Brain microvascular endothelial cell (primary cell): Measurements from ENCODE around the gene TPSAB1.

Experiments used
- DNase-seq: peaks from one replicate; pipeline ENCODE4 v3.0.0-alpha.2; 2020
- H3K27ac ChIP-seq: fragments of 250-450 bp; sonication (Bioruptor Pico); 2 replicates; pipeline ENCODE4 v1.5.1; 2020; ENCODE audit warnings: mild to moderate bottlenecking, moderate library complexity
- H3K27me3 ChIP-seq: fragments of 250-450 bp; sonication (Bioruptor Pico); replicated peaks from 2 replicates; pipeline ENCODE4 v1.5.1; 2020; ENCODE audit warnings: mild to moderate bottlenecking
- H3K36me3 ChIP-seq: fragments of 250-450 bp; sonication (Bioruptor Pico); replicated peaks from 2 replicates; pipeline ENCODE4 v1.5.1; 2020; ENCODE audit warnings: mild to moderate bottlenecking
- H3K4me3 ChIP-seq: 2 replicates; pipeline ENCODE4 v1.5.1; 2011; ENCODE audit warnings: low read depth, mild to moderate bottlenecking, control low read depth, low read length, moderate library complexity
- CTCF ChIP-seq: IDR thresholded peaks from 2 replicates; pipeline ENCODE4 v1.5.1; 2011; ENCODE audit warnings: low read depth, mild to moderate bottlenecking, moderate library complexity, low read length, control low read depth, inconsistent platforms; ENCODE audit errors: missing control alignments
- in situ Hi-C: cut with HindIII; loops from 2 replicates; pipeline ENCODE4 v1.10.0; 2017; ENCODE audit warnings: low sequenced_read_pairs, low pct_ligation_motif_present

Gene TPSAB1

DNA sequence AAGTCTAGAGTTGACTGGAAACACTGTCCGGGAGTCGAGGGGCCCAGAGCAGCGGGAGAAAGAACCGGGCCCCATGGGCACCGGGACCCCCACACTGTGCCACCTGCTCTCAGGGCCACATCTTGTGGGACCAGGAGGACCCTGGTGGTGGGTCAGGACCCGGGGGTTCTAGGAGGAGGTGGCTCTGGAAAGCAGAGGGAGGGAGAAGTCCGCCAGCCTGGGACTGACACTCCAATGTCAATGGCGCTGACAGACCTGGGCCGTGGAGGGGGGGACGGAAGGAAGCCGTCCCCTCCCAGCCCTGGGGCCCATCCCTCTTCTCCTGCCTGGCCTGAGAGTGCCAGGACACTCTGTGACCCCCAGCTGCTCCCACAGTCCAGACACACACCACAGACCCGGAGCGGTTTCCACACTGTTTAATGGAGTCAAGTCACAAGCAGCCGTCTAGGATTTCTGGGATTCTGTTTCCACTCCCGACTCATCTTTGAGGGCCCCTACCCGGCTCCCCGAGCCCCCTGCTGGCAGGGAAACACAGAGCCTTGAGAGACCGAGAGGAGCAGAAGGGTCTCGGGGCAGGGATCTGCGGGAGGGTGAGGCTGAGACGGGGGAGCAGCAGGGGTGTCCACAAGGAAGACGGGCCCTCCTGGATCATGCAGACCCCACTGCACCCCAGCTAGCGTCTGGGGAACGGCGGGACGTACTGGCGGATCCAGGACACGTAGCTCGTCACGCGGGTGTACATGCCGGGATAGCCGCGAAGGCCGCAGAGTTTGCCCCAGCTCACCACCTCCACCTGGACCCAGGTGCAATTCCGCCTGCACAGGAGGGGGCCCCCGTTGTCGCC, 45.4 kb downstream of the TPSAB1 start:
- TF ChIP-seq CTCF: no peak
- H3K27me3 ChIP-seq: peaks cover 38% of the 10 kb centered on the region
- in situ Hi-C loops: no loop called here

GRCh38 chr16:1286513-1287094, 46.1 kb downstream of the TPSAB1 start:
- Histone ChIP-seq H3K36me3 (no peaks in the 10 kb centered on the region), H3K4me3 (no peak overlapping the region), H3K27me3 (peaks cover 45% of the 10 kb centered on the region), H3K27ac (no peak overlapping the region)
- no peak for DNase-seq
- in situ Hi-C loops: no loop called here
- TF ChIP-seq CTCF: no peak

More for the DNA sequence above, 45.4 kb downstream of the TPSAB1 start:
- DNase-seq: no peak
- Histone ChIP-seq H3K27ac (no peak overlapping the region), H3K4me3 (no peak overlapping the region), H3K36me3 (no peaks in the 10 kb centered on the region)

DNA sequence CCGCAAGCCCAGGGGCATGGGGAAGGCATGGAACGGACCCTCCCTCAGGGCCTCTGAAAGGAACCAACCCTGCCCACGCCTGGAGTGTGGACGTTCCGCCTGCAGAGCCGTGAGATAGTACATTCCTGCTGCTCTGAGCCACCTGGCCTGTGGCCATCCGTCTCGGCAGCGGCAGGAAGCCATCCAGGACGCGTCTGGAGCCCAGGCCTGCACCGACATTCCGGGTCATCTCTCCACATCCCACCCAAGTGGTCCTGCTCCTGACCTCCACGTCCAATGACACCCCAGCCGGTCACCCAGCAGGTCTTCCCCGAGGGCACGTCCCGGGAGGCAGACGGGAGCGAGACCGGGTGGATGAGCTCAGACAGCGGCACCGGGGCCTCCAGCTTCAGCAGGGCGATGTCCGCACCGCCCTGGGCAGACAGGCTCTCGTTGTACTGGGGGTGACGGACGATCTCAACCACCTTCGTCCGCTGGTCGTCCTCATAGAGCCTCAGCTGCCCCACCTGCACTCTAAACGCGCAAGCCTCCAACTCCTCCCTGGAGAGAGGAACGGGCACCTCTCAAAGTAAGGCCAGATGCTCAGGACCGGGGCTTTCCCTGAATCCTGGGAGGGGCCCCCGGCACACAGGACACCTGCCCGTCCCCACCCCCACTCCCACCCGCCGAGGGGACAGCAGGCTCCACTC, 47.6 kb downstream of the TPSAB1 start:
- H3K27ac ChIP-seq: no peak overlapping the region
- DNase-seq: no peak
- in situ Hi-C loops: no loop called here
- peaks cover 47% of the 10 kb centered on the region for H3K27me3 ChIP-seq
- no peak overlapping the region for H3K4me3 ChIP-seq
- H3K36me3 ChIP-seq: no peaks in the 10 kb centered on the region
- TF ChIP-seq CTCF: no peak

DNA sequence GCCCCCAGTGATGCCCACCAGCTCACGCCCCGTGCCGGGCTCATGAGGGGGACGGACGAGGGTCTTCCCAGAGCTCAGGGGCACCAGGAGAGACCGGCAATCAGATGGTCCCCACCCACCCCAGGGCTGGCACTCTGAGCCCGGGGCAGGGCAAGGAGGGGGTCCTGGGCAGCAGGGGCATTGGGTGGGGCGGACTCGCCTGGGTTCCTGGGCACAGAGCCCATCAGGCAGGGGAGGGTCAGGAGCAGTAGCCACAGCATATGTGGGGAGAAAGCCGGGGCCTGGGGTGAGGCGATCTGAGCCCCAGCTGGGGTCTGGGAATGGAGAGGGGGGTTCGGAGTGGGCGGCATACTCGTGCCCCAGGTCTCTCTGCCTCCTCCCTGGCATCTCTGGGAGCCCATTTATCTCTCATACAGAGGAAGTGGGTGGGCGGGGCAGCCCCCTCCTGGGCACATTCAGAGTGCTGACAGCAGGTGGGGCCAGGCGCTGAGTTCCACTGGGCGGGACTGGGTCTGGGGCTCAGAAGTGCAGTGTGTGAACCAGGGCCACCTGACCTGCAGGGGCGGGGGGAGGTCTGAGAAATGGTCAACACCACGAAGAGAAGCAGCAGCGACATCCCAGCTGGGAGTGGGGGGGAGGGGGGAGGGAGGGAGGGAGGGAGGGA, 48.4 kb downstream of the TPSAB1 start:
- in situ Hi-C loops: no loop called here
- TF ChIP-seq CTCF: no peak
- no peak for DNase-seq
- Histone ChIP-seq H3K27me3 (peaks cover 45% of the 10 kb centered on the region), H3K4me3 (no peak overlapping the region), H3K36me3 (no peaks in the 10 kb centered on the region), H3K27ac (no peak overlapping the region)

DNA sequence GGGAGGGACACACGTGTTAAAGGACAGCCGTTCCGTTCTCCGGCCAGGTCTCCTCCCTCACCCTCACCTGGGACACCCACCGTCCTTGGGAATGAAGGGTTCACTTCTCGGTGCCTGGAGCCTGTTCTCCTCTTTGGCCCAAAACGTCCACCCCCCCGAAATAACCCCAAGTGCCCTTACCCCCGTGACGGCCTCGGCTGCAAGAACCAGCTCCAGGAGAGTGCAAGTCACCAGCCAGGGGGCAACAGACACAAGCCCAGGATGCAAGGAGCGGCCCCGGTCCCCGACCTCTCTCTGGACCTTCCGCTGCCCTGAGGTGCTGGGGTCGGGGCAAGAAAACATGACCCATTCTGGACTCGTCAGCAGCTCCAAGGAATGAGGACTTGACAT, 49.0 kb downstream of the TPSAB1 start:
- Histone ChIP-seq H3K27me3 (peaks cover 44% of the 10 kb centered on the region), H3K4me3 (no peak overlapping the region), H3K27ac (no peak overlapping the region), H3K36me3 (no peaks in the 10 kb centered on the region)
- no peak for TF ChIP-seq CTCF
- in situ Hi-C loops: no loop called here
- no peak for DNase-seq
